Effector memory CD4-positive, alpha-beta T cell (primary cell): ENCODE measurements around the gene COPS7A.

Experiments used
- DNase-seq, 3 donors: peaks; one replicate each; pipeline ENCODE4 v3.0.0-alpha.2; 2020
- H3K27ac ChIP-seq: 2 replicates; pipeline ENCODE4 v1.7.0; 2013; ENCODE audit warnings: mild to moderate bottlenecking, low read length, moderate library complexity; ENCODE audit not compliant: insufficient read depth, poor library complexity, severe bottlenecking
- H3K27me3 ChIP-seq: replicated peaks from 2 replicates; pipeline ENCODE4 v1.7.0; 2013; ENCODE audit warnings: mild to moderate bottlenecking, low read length; ENCODE audit not compliant: insufficient read depth, control insufficient read depth, poor library complexity, severe bottlenecking
- H3K36me3 ChIP-seq: 2 replicates; pipeline ENCODE4 v1.7.0; 2013; ENCODE audit warnings: mild to moderate bottlenecking, low read length, moderate library complexity; ENCODE audit not compliant: control insufficient read depth, insufficient read depth
- H3K4me1 ChIP-seq: 2 replicates; pipeline ENCODE4 v1.7.0; 2013; ENCODE audit warnings: low read length, mild to moderate bottlenecking; ENCODE audit not compliant: control insufficient read depth, insufficient read depth, poor library complexity, severe bottlenecking
- H3K4me3 ChIP-seq: 2 replicates; pipeline ENCODE4 v1.7.0; 2013; ENCODE audit warnings: low read length, low read depth, mild to moderate bottlenecking; ENCODE audit not compliant: insufficient read depth, poor library complexity, severe bottlenecking
- H3K9me3 ChIP-seq: 2 replicates; pipeline ENCODE4 v1.7.0; 2013; ENCODE audit warnings: mild to moderate bottlenecking, low read length, moderate library complexity; ENCODE audit not compliant: control insufficient read depth

Gene COPS7A

GRCh38 chr12:6759741-6760140, 35.9 kb downstream of the COPS7A start:
- Histone ChIP-seq H3K9me3 (no peaks in the 10 kb centered on the region), H3K36me3 (no peaks in the 10 kb centered on the region), H3K27ac (no peak overlapping the region), H3K4me1 (no peaks in the 10 kb centered on the region), H3K4me3 (no peak overlapping the region), H3K27me3 (no peaks in the 10 kb centered on the region)
- DNase-seq: no peak

DNA sequence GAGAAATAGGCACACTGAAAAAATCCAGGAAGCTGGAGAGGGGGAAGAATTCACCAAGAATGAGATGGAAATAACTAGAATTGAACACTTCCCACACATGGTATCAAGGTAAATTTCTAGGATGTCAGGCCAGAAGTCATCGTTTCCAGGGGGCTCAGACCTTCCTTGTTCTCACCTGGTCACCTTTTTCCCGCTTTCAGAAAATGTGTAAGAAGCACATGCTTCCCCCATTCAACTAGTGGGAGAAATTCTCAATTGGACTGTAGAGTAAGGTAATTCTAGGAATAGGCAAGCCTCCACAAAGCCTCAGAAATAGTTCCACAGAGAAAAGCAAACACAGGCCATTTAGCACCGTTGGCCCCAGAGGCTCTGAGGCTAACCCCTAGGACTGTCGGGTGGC, 39.5 kb downstream of the COPS7A start:
- no peak for DNase-seq
- no peaks in the 10 kb centered on the region for H3K36me3 ChIP-seq
- peaks cover 21% of the 10 kb centered on the region for H3K4me1 ChIP-seq
- no peaks in the 10 kb centered on the region for H3K9me3 ChIP-seq
- H3K4me3 ChIP-seq: no peak overlapping the region
- no peak overlapping the region for H3K27ac ChIP-seq
- H3K27me3 ChIP-seq: peaks cover 12% of the 10 kb centered on the region

- H3K4me3 ChIP-seq: no peak overlapping the region
- H3K36me3 ChIP-seq: no peaks in the 10 kb centered on the region
- peaks cover 12% of the 10 kb centered on the region for H3K27me3 ChIP-seq
- no peaks in the 10 kb centered on the region for H3K9me3 ChIP-seq
- no peak overlapping the region for H3K27ac ChIP-seq
- peak; percentile 27 to 43 (median 38) for DNase-seq
- peaks cover 21% of the 10 kb centered on the region for H3K4me1 ChIP-seq
Observed at GRCh38 chr12:6764011-6764828, 40.4 kb downstream of the COPS7A start.

DNA sequence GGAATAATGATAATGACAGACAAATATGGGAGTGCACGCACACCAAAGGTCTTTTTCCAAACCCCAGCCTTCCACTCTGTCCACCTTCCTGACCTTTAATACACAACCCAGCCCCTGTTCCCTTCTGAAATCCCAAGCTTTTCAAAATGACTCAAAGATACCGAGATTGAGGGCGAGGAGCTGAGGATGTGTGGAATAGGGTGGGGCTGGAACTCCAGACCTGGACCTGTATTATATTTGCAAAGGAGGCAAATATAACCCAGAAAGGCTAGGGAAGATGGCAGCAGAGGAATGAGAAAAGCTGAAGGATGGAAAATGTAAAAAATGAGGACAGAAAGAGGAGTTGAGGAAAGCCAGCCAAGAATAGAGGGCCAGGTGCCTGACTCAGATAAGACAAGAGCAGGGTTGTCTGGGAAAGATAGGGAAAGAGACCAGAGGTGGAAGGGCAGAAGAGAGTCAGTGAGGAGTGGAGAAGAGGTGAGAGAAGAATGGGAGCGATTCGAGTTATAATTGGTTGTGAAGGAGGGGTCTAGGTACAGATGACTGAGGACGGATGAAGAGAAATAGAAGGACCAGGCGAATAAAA, 41.3 kb downstream of the COPS7A start:
- Histone ChIP-seq H3K27ac (no peak overlapping the region), H3K27me3 (peaks cover 12% of the 10 kb centered on the region), H3K4me1 (peaks cover 21% of the 10 kb centered on the region), H3K9me3 (no peaks in the 10 kb centered on the region), H3K36me3 (no peaks in the 10 kb centered on the region), H3K4me3 (peak overlapping the region; percentile 53)
- DNase-seq: no peak

DNA sequence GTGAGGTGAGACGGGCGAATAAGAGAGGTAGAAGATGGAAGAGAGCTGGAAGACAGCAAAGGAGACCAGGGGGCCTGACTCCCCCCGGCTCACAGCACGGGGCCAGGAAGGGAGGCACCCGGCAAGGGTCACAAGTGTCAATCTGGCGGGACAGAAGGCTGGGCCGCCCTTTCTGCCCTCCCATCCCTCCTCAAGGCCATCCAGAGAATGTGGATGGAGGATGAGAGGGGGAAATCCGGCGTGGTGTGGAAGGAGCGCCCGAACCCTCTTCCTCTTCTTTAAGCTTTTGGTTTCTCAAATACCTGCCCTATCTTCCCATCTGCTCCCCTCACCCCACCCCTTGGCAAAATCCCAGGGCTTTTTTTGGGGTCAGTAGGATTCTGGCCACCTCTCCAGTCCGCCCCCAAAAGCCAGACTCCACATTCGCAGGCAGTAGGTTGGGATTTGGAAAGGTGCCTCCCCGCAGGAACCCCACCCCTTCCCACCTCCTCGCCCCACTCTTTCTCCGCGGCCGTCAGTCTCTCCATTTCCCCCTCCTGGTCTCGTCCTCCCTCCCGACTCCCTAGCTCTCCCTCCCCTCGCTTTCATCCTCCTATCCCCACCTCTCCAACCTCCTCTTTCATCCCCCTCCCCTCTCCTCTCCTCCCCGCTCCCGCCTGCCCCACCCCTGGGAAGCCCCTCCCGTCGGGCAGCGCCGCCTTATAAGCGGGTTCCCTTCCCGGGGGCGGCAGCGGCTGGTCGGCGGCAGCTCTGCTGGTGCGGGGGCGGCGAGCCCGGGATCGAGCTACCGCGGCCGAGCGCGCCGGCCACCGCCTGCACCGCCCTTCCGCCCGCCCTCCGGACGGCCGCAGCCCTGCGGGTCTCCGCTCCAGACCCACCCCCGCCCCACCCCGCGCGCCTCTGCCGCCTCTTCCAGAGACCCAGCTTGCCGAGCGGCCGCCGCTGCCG, 42.1 kb downstream of the COPS7A start, which contains the start of gene PTMS:
Gene PTMS (plus strand): TSS at position 730 of the 948 bp plus-strand sequence. CDS start 343 bp downstream, outside the sequence.
- H3K9me3 ChIP-seq: no peaks in the 10 kb centered on the region
- peaks cover 21% of the 10 kb centered on the region for H3K4me1 ChIP-seq
- no peak within 1 kb of the TSS for H3K27ac ChIP-seq
- H3K27me3 ChIP-seq: peaks cover 12% of the 10 kb centered on the region
- no peak for DNase-seq
- no peaks in the 10 kb centered on the region for H3K36me3 ChIP-seq
- peak within 1 kb of the TSS; percentile 53 for H3K4me3 ChIP-seq

DNA sequence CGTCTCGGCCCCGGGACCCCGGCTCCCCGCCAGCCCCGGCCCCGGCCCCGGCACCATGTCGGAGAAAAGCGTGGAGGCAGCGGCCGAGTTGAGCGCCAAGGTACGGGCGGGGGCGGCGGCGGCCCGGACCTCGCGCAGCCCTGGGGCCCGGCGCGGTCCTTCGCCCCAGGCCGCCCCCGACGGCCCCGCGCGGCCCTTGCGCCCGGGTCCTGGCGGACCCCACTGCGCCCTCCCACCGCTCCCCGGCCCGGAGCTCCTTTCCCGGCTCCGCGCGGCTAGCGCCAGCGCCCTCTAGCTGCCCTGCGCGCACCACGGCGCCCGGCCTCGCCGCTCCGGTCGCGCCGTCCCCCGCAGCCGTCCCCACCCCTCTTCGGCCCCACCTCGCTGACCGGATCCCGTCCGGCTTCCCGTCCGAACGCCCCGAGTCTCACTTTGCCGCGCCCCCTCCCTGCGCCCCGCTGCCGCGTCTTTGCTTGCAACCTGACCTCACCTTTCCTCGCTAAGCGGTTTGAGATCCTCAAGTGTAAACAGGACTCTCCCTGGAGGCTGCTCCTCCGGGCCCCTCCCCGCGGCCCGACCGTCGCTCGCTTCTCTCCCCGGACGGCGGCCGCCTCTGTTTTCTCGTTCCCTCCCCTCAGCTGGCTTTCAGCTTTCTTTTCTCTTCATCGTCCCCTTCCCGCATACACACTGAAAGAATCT, 43.0 kb downstream of the COPS7A start:
- Histone ChIP-seq H3K27me3 (peaks cover 12% of the 10 kb centered on the region), H3K27ac (no peak overlapping the region)
- peak in 2 of 3 donors; percentile 30 to 32 for DNase-seq

DNA sequence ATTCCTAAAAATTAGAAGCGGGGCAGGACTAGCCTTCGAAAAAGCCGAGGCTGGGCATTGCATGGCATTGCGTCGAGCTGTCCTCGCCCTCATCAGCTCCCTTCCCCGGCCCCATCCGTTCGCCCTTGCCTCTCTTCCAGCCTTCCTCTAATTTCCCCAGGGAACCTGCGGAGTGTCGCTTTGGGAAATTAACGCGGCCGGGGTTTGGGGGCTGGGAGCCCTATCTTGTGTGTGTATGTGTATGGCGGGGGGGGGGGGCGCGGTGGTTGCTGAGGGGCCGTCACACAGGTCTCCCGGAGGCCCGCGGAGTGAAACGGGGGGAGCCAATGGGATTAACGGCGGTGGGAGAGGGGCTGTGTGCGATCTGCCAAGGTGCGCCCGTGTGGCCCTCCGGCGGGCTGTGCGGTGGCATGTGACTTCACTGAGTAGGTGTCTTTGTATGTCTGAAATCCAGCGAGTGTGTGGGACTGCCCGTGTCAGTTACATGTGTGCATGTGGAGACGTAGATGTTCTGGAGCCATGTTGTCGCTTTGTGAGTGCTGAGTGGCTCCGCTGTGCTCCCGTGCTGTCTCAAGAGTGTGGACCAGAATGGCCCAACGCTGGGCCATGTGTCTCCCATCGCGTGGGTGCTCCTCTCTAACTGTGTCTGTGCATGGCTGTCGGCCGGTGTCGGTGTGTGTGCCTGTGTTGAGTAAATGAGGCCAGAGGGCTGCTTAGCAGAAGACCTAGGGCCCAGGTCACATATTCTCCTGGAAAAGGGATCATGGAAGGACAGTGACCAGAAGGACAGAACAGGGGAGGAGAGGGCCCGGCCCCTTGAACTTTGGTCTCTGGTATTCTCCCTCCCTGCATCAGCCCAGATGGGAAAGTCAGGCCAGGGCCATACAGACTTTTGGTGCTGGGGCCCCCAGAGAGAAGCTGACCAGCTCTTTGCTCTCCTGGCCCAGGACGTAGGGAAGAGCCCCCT, 43.8 kb downstream of the COPS7A start:
- Histone ChIP-seq H3K27me3 (peaks cover 12% of the 10 kb centered on the region), H3K36me3 (no peaks in the 10 kb centered on the region), H3K27ac (no peak overlapping the region), H3K4me3 (peak overlapping the region; percentile 31), H3K9me3 (no peaks in the 10 kb centered on the region), H3K4me1 (peaks cover 30% of the 10 kb centered on the region)
- DNase-seq: no peak

More for the DNA sequence above, 43.0 kb downstream of the COPS7A start:
- no peaks in the 10 kb centered on the region for H3K9me3 ChIP-seq
- peaks cover 24% of the 10 kb centered on the region for H3K4me1 ChIP-seq
- H3K4me3 ChIP-seq: peak overlapping the region; percentile 31
- H3K36me3 ChIP-seq: no peaks in the 10 kb centered on the region

- H3K4me1 ChIP-seq: peaks cover 38% of the 10 kb centered on the region
Observed at GRCh38 chr12:6768437-6768914, 44.6 kb downstream of the COPS7A start.

More at GRCh38 chr12:6768437-6768914, 44.6 kb downstream of the COPS7A start:
- Histone ChIP-seq H3K9me3 (no peaks in the 10 kb centered on the region), H3K27me3 (peaks cover 20% of the 10 kb centered on the region), H3K4me3 (no peak overlapping the region), H3K36me3 (no peaks in the 10 kb centered on the region), H3K27ac (no peak overlapping the region)
- no peak for DNase-seq
